ENCODE data around the gene MANBA. TPM values are rescaled to one million over a fixed set of nuclear protein-coding genes. Genes with fewer than 3 reads are reported as not detected.
"Not testable (repeated sequence)": the region's sequence is repeated elsewhere in the genome, so short reads cannot be mapped to it uniquely, and the experiment has no call there.

MANBA gene
- polyA plus RNA-seq, 1 donor from 2014 or later: 32.4 TPM

- peak overlapping the region in 1 of 3 donors; percentile 5 for H3K27ac Mint-ChIP-seq
- not testable (repeated sequence) for H3K4me1 Mint-ChIP-seq, H3K36me3 Mint-ChIP-seq, H3K4me3 Mint-ChIP-seq, H3K9me3 Mint-ChIP-seq, H3K27me3 Mint-ChIP-seq
These were observed 141.7 kb downstream of the MANBA start for GRCh38 chr4:102619021-102619420.

DNA sequence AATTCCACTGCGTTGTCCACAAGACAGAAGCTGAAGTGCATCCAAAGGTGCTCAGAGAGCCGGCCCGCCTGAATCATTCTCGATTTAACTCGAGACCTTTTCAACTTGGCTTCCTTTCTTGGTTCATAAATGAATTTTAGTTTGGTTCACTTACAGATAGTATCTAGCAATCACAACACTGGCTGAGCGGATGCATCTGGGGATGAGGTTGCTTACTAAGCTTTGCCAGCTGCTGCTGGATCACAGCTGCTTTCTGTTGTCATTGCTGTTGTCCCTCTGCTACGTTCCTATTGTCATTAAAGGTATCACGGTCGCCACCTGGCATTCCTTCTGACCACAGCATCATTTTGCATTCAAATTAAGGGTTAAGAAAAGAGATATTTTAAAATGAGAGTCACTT, 144.1 kb downstream of the MANBA start:
- Mint-ChIP-seq H3K27me3 (no peaks in the 10 kb centered on the region), H3K36me3 (peaks cover 9% of the 10 kb centered on the region), H3K4me1 (peaks cover 11% of the 10 kb centered on the region in 3 donors), H3K9me3 (peaks cover 0 to 1% (median 0%) of the 10 kb centered on the region in 3 donors), H3K27ac (peak overlapping the region in 2 of 3 donors; percentile 26 to 33), H3K4me3 (peak overlapping the region in 1 of 4 donors; percentile 50)

DNA sequence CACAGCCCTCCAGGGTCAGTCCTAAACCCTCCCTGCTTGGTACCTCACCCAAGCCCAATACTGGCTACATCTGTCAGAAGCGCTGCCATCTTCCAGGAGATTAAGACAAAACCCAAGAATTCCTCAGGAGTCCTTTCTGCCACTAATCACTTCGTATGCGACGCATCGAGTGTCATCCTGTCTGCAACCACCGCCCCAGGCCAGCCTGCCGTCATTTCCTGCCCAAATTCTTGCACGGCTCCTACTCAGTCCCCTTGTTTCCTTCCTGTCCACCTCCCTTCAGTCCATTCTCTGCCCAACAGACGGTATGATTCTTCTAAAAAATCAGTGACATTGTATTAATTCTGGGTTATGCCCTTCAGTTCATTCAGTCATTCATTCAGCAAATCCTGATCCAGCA, 146.0 kb downstream of the MANBA start:
- peak overlapping the region; percentile 2 to 90 (median 84) for H3K27ac Mint-ChIP-seq
- peak overlapping the region in 2 of 4 donors; percentile 50 to 79 for H3K4me3 Mint-ChIP-seq
- peaks cover 11% of the 10 kb centered on the region for H3K36me3 Mint-ChIP-seq
- H3K4me1 Mint-ChIP-seq: peaks cover 6 to 11% (median 9%) of the 10 kb centered on the region in 3 donors
- no peaks in the 10 kb centered on the region for H3K27me3 Mint-ChIP-seq
- peaks cover 0 to 1% (median 0%) of the 10 kb centered on the region in 3 donors for H3K9me3 Mint-ChIP-seq

DNA sequence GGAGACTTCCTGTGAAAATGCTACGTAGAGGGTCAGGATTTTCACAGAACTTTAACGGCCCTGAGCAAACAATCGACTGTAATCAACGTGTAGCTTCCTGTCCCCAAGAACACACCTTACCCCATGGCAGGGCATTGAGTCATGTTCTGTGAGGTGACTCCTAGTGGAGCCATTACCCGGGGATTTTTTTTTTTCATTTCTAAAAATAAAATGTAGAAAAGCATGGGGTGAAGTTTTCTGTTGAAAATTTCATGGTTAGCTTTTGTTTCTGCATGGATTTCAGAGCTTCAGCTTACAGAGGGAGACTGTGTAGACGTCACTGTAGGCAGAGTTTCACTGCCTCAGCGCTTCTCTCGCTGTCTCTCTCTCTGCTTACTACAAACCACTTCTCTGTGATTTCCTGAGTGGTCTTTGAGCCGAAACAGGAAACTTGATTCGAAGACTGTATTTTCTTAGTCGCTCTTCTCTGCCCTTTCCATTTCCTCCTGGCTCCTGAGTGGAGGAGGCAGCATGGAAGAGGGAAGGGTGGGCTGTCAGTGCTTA, 147.9 kb downstream of the MANBA start:
- peaks cover 3 to 7% (median 6%) of the 10 kb centered on the region in 3 donors for H3K4me1 Mint-ChIP-seq
- H3K4me3 Mint-ChIP-seq: no peak overlapping the region
- H3K36me3 Mint-ChIP-seq: peaks cover 11% of the 10 kb centered on the region
- peaks cover 0 to 1% (median 0%) of the 10 kb centered on the region in 3 donors for H3K9me3 Mint-ChIP-seq
- H3K27me3 Mint-ChIP-seq: no peaks in the 10 kb centered on the region
- peak overlapping the region; percentile 35 to 71 (median 64) for H3K27ac Mint-ChIP-seq

- H3K4me1 Mint-ChIP-seq: peaks cover 3 to 7% (median 6%) of the 10 kb centered on the region in 3 donors
- peaks cover 11% of the 10 kb centered on the region for H3K36me3 Mint-ChIP-seq
- H3K27ac Mint-ChIP-seq: peak overlapping the region in 2 of 3 donors; percentile 28 to 64
- H3K4me3 Mint-ChIP-seq: peak overlapping the region in 1 of 4 donors; percentile 50
- no peaks in the 10 kb centered on the region for H3K27me3 Mint-ChIP-seq
- peaks cover 0 to 1% (median 0%) of the 10 kb centered on the region in 3 donors for H3K9me3 Mint-ChIP-seq
These were observed 148.6 kb downstream of the MANBA start for GRCh38 chr4:102612210-102612609.

GRCh38 chr4:102610476-102610875, 150.3 kb downstream of the MANBA start:
- H3K27me3 Mint-ChIP-seq: no peaks in the 10 kb centered on the region
- no peak overlapping the region for H3K4me3 Mint-ChIP-seq
- peaks cover 5 to 7% (median 6%) of the 10 kb centered on the region in 3 donors for H3K4me1 Mint-ChIP-seq
- no peaks in the 10 kb centered on the region for H3K9me3 Mint-ChIP-seq
- H3K36me3 Mint-ChIP-seq: peaks cover 11% of the 10 kb centered on the region
- no peak overlapping the region for H3K27ac Mint-ChIP-seq

DNA sequence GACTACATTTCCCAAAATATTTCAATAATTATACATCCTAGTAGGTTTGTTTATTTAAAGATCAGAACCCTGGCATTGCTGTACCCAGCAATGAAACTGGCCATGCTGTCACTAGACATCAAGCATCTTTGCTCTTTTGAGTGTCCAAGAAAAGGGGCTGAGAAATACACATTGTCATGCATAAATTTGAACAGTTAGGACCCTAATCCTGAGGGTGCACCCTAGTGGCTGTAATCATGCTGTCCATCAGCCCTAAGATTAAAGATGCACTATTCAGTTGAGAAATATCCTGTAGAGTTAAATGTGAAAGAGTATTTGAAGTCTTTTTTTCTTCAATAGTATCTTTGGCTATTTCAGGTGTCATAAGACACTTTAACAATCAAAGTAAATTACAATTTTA, 150.8 kb downstream of the MANBA start:
- no peaks in the 10 kb centered on the region for H3K27me3 Mint-ChIP-seq

GRCh38 chr4:102608190-102608589, 152.6 kb downstream of the MANBA start:
- H3K27me3 Mint-ChIP-seq: no peaks in the 10 kb centered on the region
- H3K4me3 Mint-ChIP-seq: no peak overlapping the region
- H3K4me1 Mint-ChIP-seq: peaks cover 5 to 7% (median 6%) of the 10 kb centered on the region in 3 donors
- H3K9me3 Mint-ChIP-seq: no peaks in the 10 kb centered on the region
- H3K27ac Mint-ChIP-seq: peak overlapping the region in 1 of 3 donors; percentile 19
- H3K36me3 Mint-ChIP-seq: peaks cover 2% of the 10 kb centered on the region

More for the DNA sequence above, 150.8 kb downstream of the MANBA start:
- Mint-ChIP-seq H3K4me1 (peaks cover 5 to 7% (median 6%) of the 10 kb centered on the region in 3 donors), H3K9me3 (no peaks in the 10 kb centered on the region), H3K36me3 (peaks cover 10% of the 10 kb centered on the region), H3K27ac (no peak overlapping the region), H3K4me3 (no peak overlapping the region)

DNA sequence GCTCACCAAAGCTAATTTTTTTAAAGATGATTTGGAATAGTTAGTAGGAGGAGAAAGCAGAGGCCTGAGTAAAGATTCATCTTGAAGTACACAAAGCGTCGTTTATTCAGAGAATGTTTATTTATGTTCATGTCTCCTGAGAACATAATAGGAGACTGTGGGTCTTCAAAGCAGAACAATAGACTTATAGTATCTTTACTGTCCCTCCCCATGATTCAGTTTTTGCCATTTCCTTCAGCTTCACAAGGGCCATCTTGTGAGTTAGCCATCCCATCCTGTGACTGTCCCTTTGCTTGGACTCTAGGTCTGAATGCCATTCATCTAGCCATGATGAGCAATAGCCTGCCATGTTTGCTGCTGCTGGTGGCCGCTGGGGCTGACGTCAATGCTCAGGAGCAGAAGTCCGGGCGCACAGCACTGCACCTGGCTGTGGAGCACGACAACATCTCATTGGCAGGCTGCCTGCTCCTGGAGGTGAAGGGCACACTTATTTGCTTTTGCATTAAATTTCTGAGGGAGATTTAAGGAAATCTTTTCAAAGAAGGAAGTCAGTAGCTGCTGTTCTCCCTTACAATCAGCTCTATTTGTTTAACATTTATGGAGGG, 153.8 kb downstream of the MANBA start:
- Mint-ChIP-seq H3K4me3 (no peak overlapping the region), H3K4me1 (peaks cover 0 to 2% (median 0%) of the 10 kb centered on the region in 3 donors), H3K36me3 (peaks cover 2% of the 10 kb centered on the region), H3K27me3 (no peaks in the 10 kb centered on the region), H3K9me3 (no peaks in the 10 kb centered on the region), H3K27ac (peak overlapping the region in 1 of 3 donors; percentile 26)

- H3K4me3 Mint-ChIP-seq: no peak overlapping the region
- H3K36me3 Mint-ChIP-seq: peaks cover 4% of the 10 kb centered on the region
- H3K27me3 Mint-ChIP-seq: no peaks in the 10 kb centered on the region
- no peak overlapping the region for H3K27ac Mint-ChIP-seq
- no peaks in the 10 kb centered on the region for H3K9me3 Mint-ChIP-seq
- H3K4me1 Mint-ChIP-seq: peaks cover 0 to 2% (median 0%) of the 10 kb centered on the region in 3 donors
These were observed 154.5 kb downstream of the MANBA start for GRCh38 chr4:102606261-102606660.

- Mint-ChIP-seq H3K27me3 (no peaks in the 10 kb centered on the region), H3K27ac (no peak overlapping the region), H3K4me1 (peaks cover 0 to 2% (median 0%) of the 10 kb centered on the region in 3 donors), H3K9me3 (no peaks in the 10 kb centered on the region), H3K4me3 (no peak overlapping the region), H3K36me3 (peaks cover 2% of the 10 kb centered on the region)
These were observed 156.4 kb downstream of the MANBA start for GRCh38 chr4:102604222-102604940.

- Mint-ChIP-seq H3K4me1 (peaks cover 2 to 4% (median 3%) of the 10 kb centered on the region in 3 donors), H3K4me3 (no peak overlapping the region), H3K27me3 (no peaks in the 10 kb centered on the region), H3K9me3 (no peaks in the 10 kb centered on the region), H3K36me3 (peaks cover 2% of the 10 kb centered on the region), H3K27ac (peak overlapping the region in 1 of 3 donors; percentile 78)
These were observed 159.1 kb downstream of the MANBA start for GRCh38 chr4:102601586-102602227.

GRCh38 chr4:102600689-102601088, 160.1 kb downstream of the MANBA start:
- Mint-ChIP-seq H3K9me3 (no peaks in the 10 kb centered on the region), H3K36me3 (peaks cover 2% of the 10 kb centered on the region), H3K4me3 (no peak overlapping the region), H3K27ac (peak overlapping the region in 1 of 3 donors; percentile 78), H3K27me3 (no peaks in the 10 kb centered on the region), H3K4me1 (peaks cover 2 to 4% (median 3%) of the 10 kb centered on the region in 3 donors)

GRCh38 chr4:102599886-102600285, 160.9 kb downstream of the MANBA start:
- H3K4me1 Mint-ChIP-seq: peaks cover 2 to 4% (median 3%) of the 10 kb centered on the region in 3 donors

DNA sequence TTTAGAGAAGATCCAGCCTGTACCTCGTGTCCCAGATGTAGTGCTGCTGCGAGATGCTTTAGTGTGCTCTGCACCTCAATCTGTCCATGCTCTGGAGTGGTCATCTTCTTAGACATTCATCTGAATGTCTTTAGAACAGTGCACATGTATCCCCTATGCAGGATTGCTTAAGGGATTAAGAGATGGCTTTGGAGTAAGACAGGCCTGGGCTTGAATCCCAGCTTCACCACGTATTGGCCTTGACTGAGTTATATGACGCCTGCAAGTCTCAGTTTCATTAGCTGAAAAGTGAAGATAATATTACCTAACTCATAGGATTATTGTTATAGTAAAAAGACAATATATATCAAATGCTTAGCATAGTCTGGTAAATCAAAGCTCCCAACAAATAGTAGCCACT, 161.3 kb downstream of the MANBA start:
- H3K4me1 Mint-ChIP-seq: peaks cover 2 to 4% (median 3%) of the 10 kb centered on the region in 3 donors
- H3K27ac Mint-ChIP-seq: peak overlapping the region in 1 of 3 donors; percentile 27
- H3K4me3 Mint-ChIP-seq: no peak overlapping the region
- H3K36me3 Mint-ChIP-seq: peaks cover 5% of the 10 kb centered on the region
- H3K27me3 Mint-ChIP-seq: no peaks in the 10 kb centered on the region
- no peaks in the 10 kb centered on the region for H3K9me3 Mint-ChIP-seq

More at GRCh38 chr4:102599886-102600285, 160.9 kb downstream of the MANBA start:
- Mint-ChIP-seq H3K27me3 (no peaks in the 10 kb centered on the region), H3K9me3 (no peaks in the 10 kb centered on the region), H3K27ac (no peak overlapping the region), H3K36me3 (peaks cover 3% of the 10 kb centered on the region), H3K4me3 (no peak overlapping the region)
